ENCODE data around the gene EFNA4. TPM values are rescaled to one million over a fixed set of nuclear protein-coding genes. Genes with fewer than 3 reads are reported as not detected.

Gene EFNA4
- total RNA-seq, 1 donor from 2014 or later, result 7.4 TPM

DNA sequence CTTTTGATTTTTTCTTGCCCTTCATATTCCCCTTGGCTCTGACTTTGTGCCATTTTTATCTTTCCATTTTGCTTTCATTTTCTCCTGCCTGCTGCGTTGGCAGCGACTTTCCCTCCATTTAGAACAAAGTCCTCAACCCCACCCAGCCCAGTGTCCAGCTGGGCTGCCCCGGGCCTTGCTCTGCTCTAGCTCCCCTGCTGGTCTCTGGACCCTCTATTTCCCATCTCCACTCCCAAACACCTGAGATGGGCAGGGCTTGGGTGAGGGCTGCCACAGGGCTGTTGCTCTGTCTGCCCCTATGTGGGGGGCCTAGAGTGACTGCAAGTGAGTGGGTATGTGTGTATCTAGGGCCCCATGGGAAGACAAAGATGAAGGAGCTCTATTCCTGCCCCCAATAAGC lies 19.7 kb upstream of the EFNA4 start:
- H3K4me3 ChIP-seq, result no peak overlapping the region
- H3K27me3 ChIP-seq (ENCODE audit: low read depth), result no peaks in the 10 kb centered on the region
- ATAC-seq (no peak), DNase-seq (no peak)
- no peak overlapping the region for H3K27ac ChIP-seq
- no peak for TF ChIP-seq CTCF (IDR thresholded peaks at IDR 0.05)
- intact Hi-C loops (cut with DNase I), result no loop called here
- H3K36me3 ChIP-seq, result no peaks in the 10 kb centered on the region
- no peaks in the 10 kb centered on the region for H3K9me3 ChIP-seq
- peaks cover 20% of the 10 kb centered on the region for H3K4me1 ChIP-seq

DNA sequence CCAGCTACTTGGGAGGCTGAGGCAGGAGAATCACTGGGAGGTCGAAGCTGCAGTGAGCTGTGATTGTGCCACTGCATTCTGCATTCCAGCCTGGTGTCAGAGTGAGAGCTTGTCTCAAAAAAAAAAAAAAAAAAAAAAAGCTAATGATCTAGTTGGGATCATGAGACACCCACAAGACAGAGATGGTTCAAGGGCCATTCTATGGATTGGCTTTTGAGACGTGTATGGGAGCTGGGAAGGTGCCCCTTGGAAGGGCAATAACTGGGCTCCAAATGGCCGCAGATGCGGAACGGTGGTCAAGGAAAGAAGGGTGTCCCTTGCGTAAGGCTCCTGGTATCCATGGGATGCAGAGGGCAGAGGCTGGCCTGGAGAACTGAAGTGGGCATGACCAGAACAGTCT lies 19.2 kb upstream of the EFNA4 start:
- no peak for TF ChIP-seq CTCF (IDR thresholded peaks at IDR 0.05)
- ATAC-seq (no peak), DNase-seq (no peak)
- H3K4me3 ChIP-seq, result no peak overlapping the region
- no peaks in the 10 kb centered on the region for H3K9me3 ChIP-seq
- peak overlapping the region; percentile 49 for H3K27ac ChIP-seq
- intact Hi-C loops (cut with DNase I), result no loop called here
- H3K4me1 ChIP-seq, result peaks cover 15% of the 10 kb centered on the region
- H3K36me3 ChIP-seq, result no peaks in the 10 kb centered on the region
- H3K27me3 ChIP-seq (ENCODE audit: low read depth), result no peaks in the 10 kb centered on the region

DNA sequence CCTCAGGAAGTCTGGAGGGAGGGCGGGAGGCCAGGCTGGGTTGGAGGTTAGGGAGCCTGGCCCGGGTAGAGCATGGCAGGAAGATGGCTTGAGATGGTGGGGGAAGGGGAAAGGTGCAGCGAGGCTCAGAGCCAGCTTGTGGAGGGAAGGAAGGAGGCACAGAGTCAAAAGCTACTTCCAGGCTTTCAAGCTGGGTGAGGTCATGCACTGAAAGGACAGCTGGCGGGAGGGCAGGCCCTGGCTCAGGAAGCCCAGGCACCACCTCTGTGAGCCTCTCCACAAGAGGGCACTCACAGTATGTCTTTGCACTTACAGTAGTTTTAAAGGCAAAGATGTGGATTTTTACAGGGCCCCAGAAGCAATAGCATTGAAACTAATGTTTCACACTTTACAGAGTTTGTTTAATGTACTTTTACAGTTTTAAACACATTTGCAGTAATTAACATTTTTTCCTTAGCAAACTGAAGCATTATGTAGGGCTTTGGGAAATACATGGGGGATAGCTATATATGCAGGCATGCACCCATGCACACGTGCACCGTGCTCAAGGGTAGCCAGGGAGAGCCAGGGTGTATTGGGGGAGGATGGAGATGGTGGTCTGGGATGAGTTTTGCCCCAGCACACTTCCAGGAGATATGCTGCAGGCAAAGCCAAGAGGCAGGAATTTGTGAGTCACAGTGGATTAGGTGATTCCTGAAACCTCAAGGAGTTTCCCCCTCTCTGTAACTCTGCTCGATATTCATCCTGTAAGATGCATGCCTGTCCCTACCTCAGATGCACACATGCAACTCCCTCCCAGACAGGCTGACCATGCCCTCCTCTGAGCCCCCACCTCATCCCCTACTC lies 18.5 kb upstream of the EFNA4 start:
- H3K27ac ChIP-seq, result peak overlapping the region; percentile 49
- DNase-seq, result peak; percentile 90

GRCh38 chr1:155048449-155049334 lies 14.8 kb upstream of the EFNA4 start:
- Histone ChIP-seq H3K36me3 (peaks cover 6% of the 10 kb centered on the region), H3K4me1 (peaks cover 43% of the 10 kb centered on the region), H3K9me3 (no peaks in the 10 kb centered on the region), H3K27ac (no peak overlapping the region), H3K4me3 (no peak overlapping the region), H3K27me3 (ENCODE audit: low read depth) (no peaks in the 10 kb centered on the region)
- DNase-seq (no peak), ATAC-seq (no peak)
- intact Hi-C loops (cut with DNase I), result no loop called here
- TF ChIP-seq CTCF (IDR thresholded peaks at IDR 0.05), result no peak

More for the DNA sequence above, 18.5 kb upstream of the EFNA4 start:
- H3K4me3 ChIP-seq, result no peak overlapping the region
- H3K36me3 ChIP-seq, result no peaks in the 10 kb centered on the region
- peak; percentile 82 for TF ChIP-seq CTCF (IDR thresholded peaks at IDR 0.05)
- no peaks in the 10 kb centered on the region for H3K27me3 ChIP-seq (ENCODE audit: low read depth)
- peak; percentile 95 to 96 for ATAC-seq
- intact Hi-C loops (cut with DNase I), result no loop called here
- peaks cover 22% of the 10 kb centered on the region for H3K4me1 ChIP-seq
- H3K9me3 ChIP-seq, result no peaks in the 10 kb centered on the region

GRCh38 chr1:155049651-155050559 lies 13.6 kb upstream of the EFNA4 start:
- Histone ChIP-seq H3K4me3 (peak overlapping the region; percentile 67), H3K27me3 (ENCODE audit: low read depth) (no peaks in the 10 kb centered on the region), H3K36me3 (peaks cover 18% of the 10 kb centered on the region), H3K27ac (peak overlapping the region; percentile 89), H3K4me1 (peaks cover 36% of the 10 kb centered on the region), H3K9me3 (no peaks in the 10 kb centered on the region)
- intact Hi-C loops (cut with DNase I), result no loop called here
- ATAC-seq (no peak), DNase-seq (no peak)
- no peak for TF ChIP-seq CTCF (IDR thresholded peaks at IDR 0.05)
